ENCODE results near the gene EPAS1.

GRCh38 chr2:46380038-46380940 lies 83.1 kb downstream of the EPAS1 start:
- TF ChIP-seq CTCF (IDR thresholded peaks at IDR 0.05) (no peak), POLR2A (IDR thresholded peaks at IDR 0.05) (no peak)

All from testis (tissue), 2 donors.